Liver (tissue), 10 donors: ENCODE data around the gene SLC22A6. TPM values are rescaled to one million over a fixed set of nuclear protein-coding genes. Genes with fewer than 3 reads are reported as not detected.

Source experiments
- DNase-seq: peaks from one replicate; pipeline ENCODE4 v3.0.0-alpha.2; 2017; ENCODE audit warnings: low spot score
- H3K27ac ChIP-seq, 2 donors: one replicate each; pipeline ENCODE4 v1.7.0; 2013; ENCODE audit warnings: inconsistent platforms in 2 of 2, low read length in 2 of 2, control low read depth in 1 of 2, low read depth in 1 of 2, mild to moderate bottlenecking in 1 of 2
- H3K27me3 ChIP-seq, 4 donors: one replicate each; pipeline versions ENCODE4 v1.6.1 to v1.7.0; 2013; ENCODE audit warnings: low read length in 3 of 4, inconsistent platforms in 1 of 4, mild to moderate bottlenecking in 1 of 4, moderate library complexity in 1 of 4; ENCODE audit not compliant: control insufficient read depth in 4 of 4, insufficient read depth in 4 of 4
- H3K36me3 ChIP-seq, 4 donors: one replicate each; pipeline versions ENCODE4 v1.6.1 to v1.7.0; 2013; ENCODE audit warnings: low read length in 3 of 4, mild to moderate bottlenecking in 3 of 4, low read depth in 1 of 4, moderate library complexity in 1 of 4; ENCODE audit not compliant: control insufficient read depth in 4 of 4, insufficient read depth in 3 of 4
- H3K4me1 ChIP-seq, 4 donors: one replicate each; pipeline versions ENCODE4 v1.6.1 to v1.7.0; 2013; ENCODE audit warnings: low read length in 3 of 4, mild to moderate bottlenecking in 3 of 4, moderate library complexity in 1 of 4; ENCODE audit not compliant: control insufficient read depth in 4 of 4, insufficient read depth in 4 of 4
- H3K4me3 ChIP-seq, 3 donors: one replicate each; pipeline versions ENCODE4 v1.6.1 to v1.7.0; 2013; ENCODE audit warnings: low read length in 3 of 3, control low read depth in 1 of 3, low read depth in 1 of 3, mild to moderate bottlenecking in 1 of 3
- H3K9ac ChIP-seq, 2 donors: one replicate each; pipeline ENCODE4 v1.7.0; 2013; ENCODE audit warnings: low read length in 2 of 2, mild to moderate bottlenecking in 2 of 2, moderate library complexity in 2 of 2, control low read depth in 1 of 2, low read depth in 1 of 2
- H3K9me3 ChIP-seq, 4 donors: one replicate each; pipeline versions ENCODE4 v1.6.1 to v1.7.0; 2013; ENCODE audit warnings: low read length in 3 of 4; ENCODE audit not compliant: control insufficient read depth in 4 of 4
- ATF3 ChIP-seq: IDR thresholded peaks from 2 replicates; pipeline ENCODE4 v1.6.1; 2016; ENCODE audit warnings: antibody characterized with exemption
- CTCF ChIP-seq: fragments of 150-350 bp; IDR thresholded peaks from 2 replicates; pipeline ENCODE4 v1.5.1; 2017; ENCODE audit warnings: improper control_type of control experiment, low read depth, low read length; ENCODE audit not compliant: missing input control
- EGR1 ChIP-seq, 2 donors: IDR thresholded peaks; 2 replicates each; pipeline ENCODE4 v1.6.1; 2016 to 2018; ENCODE audit warnings: antibody characterized with exemption in 2 of 2, low read depth in 2 of 2
- FOXA1 ChIP-seq: IDR thresholded peaks from 2 replicates; pipeline ENCODE4 v1.6.1; 2016; ENCODE audit warnings: antibody characterized with exemption
- FOXA2 ChIP-seq: IDR thresholded peaks from 2 replicates; pipeline ENCODE4 v1.6.1; 2016; ENCODE audit warnings: antibody characterized with exemption
- GABPA ChIP-seq, 2 donors: IDR thresholded peaks in 1 of 2; conservative IDR thresholded peaks in 1 of 2; 2 replicates each; pipeline ENCODE4 v1.6.1; 2016; ENCODE audit warnings: antibody characterized with exemption in 2 of 2, mild to moderate bottlenecking in 1 of 2, moderate library complexity in 1 of 2
- HNF4A ChIP-seq, 2 donors: conservative IDR thresholded peaks; 2 replicates each; pipeline ENCODE4 v1.6.1; 2016; ENCODE audit warnings: antibody characterized with exemption in 2 of 2, mild to moderate bottlenecking in 2 of 2
- HNF4G ChIP-seq: IDR thresholded peaks from 2 replicates; pipeline ENCODE4 v1.6.1; 2016; ENCODE audit warnings: antibody characterized with exemption
- JUND ChIP-seq, 2 donors: IDR thresholded peaks; 2 replicates each; pipeline ENCODE4 v1.6.1; 2016; ENCODE audit warnings: antibody characterized with exemption in 2 of 2
- MAX ChIP-seq: IDR thresholded peaks from 2 replicates; pipeline ENCODE4 v1.6.1; 2016; ENCODE audit warnings: antibody characterized with exemption
- NR2F2 ChIP-seq: IDR thresholded peaks from 2 replicates; pipeline ENCODE4 v1.6.1; 2016; ENCODE audit warnings: antibody characterized with exemption
- RAD21 ChIP-seq, 2 donors: IDR thresholded peaks; 2 replicates each; pipeline ENCODE4 v1.6.1; 2016; ENCODE audit warnings: antibody characterized with exemption in 2 of 2, mild to moderate bottlenecking in 2 of 2
- RXRA ChIP-seq, 2 donors: IDR thresholded peaks; 2 replicates each; pipeline ENCODE4 v1.6.1; 2017 to 2018; ENCODE audit warnings: antibody characterized with exemption in 2 of 2, mild to moderate bottlenecking in 1 of 2
- SP1 ChIP-seq: IDR thresholded peaks from 2 replicates; pipeline ENCODE4 v1.6.1; 2018; ENCODE audit warnings: antibody characterized with exemption, mild to moderate bottlenecking
- TAF1 ChIP-seq: conservative IDR thresholded peaks from 2 replicates; pipeline ENCODE4 v1.6.1; 2016; ENCODE audit warnings: antibody characterized with exemption, mild to moderate bottlenecking
- YY1 ChIP-seq: IDR thresholded peaks from 2 replicates; pipeline ENCODE4 v1.6.1; 2016; ENCODE audit warnings: antibody characterized with exemption, mild to moderate bottlenecking
- ZBTB33 ChIP-seq: IDR thresholded peaks from 2 replicates; pipeline ENCODE4 v1.6.1; 2016; ENCODE audit warnings: antibody characterized with exemption
- WGBS: extraction: QIAGEN DNeasy Blood & Tissue Kit; methylation state at CpG from one replicate; pipeline ENCODE4 v1.1.7; 2013; 5-methylcytosine and 5-hydroxymethylcytosine counted together
- polyA plus RNA-seq, 2 donors: library from polyadenylated mRNA; stranded (reverse) in 1 of 2; unstranded in 1 of 2; fragments of 200-250 nt in 1 of 2; fragments of >200 nt in 1 of 2; fragmentation: Nextera tagmentation in 1 of 2; extraction: Ambion mirVana in 1 of 2; gene quantifications; one replicate each; pipeline versions ENCODE4 v1.2.1 to v1.2.3, GENCODE V29; 2013 to 2015
- small RNA-seq: library from RNA; depleted of rRNA; stranded (forward); fragments of <200 nt; gene quantifications from one replicate; pipeline ENCODE3, GENCODE V24; 2014
- total RNA-seq, 2 donors: library from RNA; depleted of rRNA; stranded (reverse); fragments of >200 nt; gene quantifications; one replicate each; pipeline ENCODE4 v1.2.3, GENCODE V29; 2014
- TF ChIP-seq, protein P1 (sequence below): IDR thresholded peaks from 2 replicates; pipeline ENCODE4 v1.6.1; 2016; ENCODE audit warnings: antibody characterized with exemption, mild to moderate bottlenecking
- donor health status: healthy.
- donor health status: healthy.
- donor health status: healthy.
- donor health status: healthy.
- donor health status: healthy.

SLC22A6 gene
- total and polyA plus RNA-seq, 4 donors = not detected

- Histone ChIP-seq H3K9ac (no peak overlapping the region), H3K4me1 (peaks cover 6 to 21% (median 14%) of the 10 kb centered on the region in 4 donors), H3K36me3 (no peaks in the 10 kb centered on the region), H3K9me3 (no peaks in the 10 kb centered on the region), H3K4me3 (peak overlapping the region in 1 of 3 donors; percentile 39), H3K27me3 (peaks cover 0 to 16% (median 7%) of the 10 kb centered on the region in 4 donors), H3K27ac (no peak overlapping the region)
- TF ChIP-seq NR2F2 (no peak), RAD21 (IDR thresholded peaks at IDR 0.05) (no peak), JUND (IDR thresholded peaks at IDR 0.05) (no peak), ZBTB33 (no peak), EGR1 (IDR thresholded peaks at IDR 0.05; ENCODE audit: low read depth in 2 of 2) (no peak), FOXA2 (no peak), HNF4G (no peak), SP1 (no peak), RXRA (IDR thresholded peaks at IDR 0.05) (no peak), FOXA1 (no peak), CTCF (no peak), YY1 (no peak), ATF3 (no peak), MAX (no peak), HNF4A (conservative IDR thresholded peaks at IDR 0.05) (no peak), GABPA (IDR thresholded peaks at IDR 0.05 in 1 of 2, conservative IDR thresholded peaks at IDR 0.05 in 1 of 2) (no peak), TAF1 (no peak)
- TF ChIP-seq, protein P1, sequence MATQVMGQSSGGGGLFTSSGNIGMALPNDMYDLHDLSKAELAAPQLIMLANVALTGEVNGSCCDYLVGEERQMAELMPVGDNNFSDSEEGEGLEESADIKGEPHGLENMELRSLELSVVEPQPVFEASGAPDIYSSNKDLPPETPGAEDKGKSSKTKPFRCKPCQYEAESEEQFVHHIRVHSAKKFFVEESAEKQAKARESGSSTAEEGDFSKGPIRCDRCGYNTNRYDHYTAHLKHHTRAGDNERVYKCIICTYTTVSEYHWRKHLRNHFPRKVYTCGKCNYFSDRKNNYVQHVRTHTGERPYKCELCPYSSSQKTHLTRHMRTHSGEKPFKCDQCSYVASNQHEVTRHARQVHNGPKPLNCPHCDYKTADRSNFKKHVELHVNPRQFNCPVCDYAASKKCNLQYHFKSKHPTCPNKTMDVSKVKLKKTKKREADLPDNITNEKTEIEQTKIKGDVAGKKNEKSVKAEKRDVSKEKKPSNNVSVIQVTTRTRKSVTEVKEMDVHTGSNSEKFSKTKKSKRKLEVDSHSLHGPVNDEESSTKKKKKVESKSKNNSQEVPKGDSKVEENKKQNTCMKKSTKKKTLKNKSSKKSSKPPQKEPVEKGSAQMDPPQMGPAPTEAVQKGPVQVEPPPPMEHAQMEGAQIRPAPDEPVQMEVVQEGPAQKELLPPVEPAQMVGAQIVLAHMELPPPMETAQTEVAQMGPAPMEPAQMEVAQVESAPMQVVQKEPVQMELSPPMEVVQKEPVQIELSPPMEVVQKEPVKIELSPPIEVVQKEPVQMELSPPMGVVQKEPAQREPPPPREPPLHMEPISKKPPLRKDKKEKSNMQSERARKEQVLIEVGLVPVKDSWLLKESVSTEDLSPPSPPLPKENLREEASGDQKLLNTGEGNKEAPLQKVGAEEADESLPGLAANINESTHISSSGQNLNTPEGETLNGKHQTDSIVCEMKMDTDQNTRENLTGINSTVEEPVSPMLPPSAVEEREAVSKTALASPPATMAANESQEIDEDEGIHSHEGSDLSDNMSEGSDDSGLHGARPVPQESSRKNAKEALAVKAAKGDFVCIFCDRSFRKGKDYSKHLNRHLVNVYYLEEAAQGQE = no peak
- no peak for DNase-seq
- 11% methylated on average over 53 of the region's 53 CpGs for WGBS
These were observed 57.9 kb downstream of the SLC22A6 start for GRCh38 chr11:62926680-62927455.

Small RNA genes within 50 kb of the gene (small RNA-seq; reads per million reads assigned to genes)
- not detected for gene RN7SL259P

Other genes starting within 250 kb of the SLC22A6 start
- 1 to 10 TPM; 5.9 to 6.4 TPM for gene ZBTB3, start 230.8 kb downstream of the SLC22A6 start, total RNA-seq
- gene ZBTB3, start 230.8 kb downstream of the SLC22A6 start, polyA plus RNA-seq = 1 to 10 TPM; 1.5 to 2.6 TPM
- 10 to 100 TPM; 21.9 to 29.0 TPM for gene POLR2G, start 223.4 kb downstream of the SLC22A6 start, total RNA-seq
- gene POLR2G, start 223.4 kb downstream of the SLC22A6 start, polyA plus RNA-seq = 10 to 100 TPM; 42.4 to 46.9 TPM
- gene TAF6L, start 213.6 kb downstream of the SLC22A6 start, total RNA-seq = 10 to 100 TPM in 1 of 2 donors, 1 to 10 TPM in 1; 8.5 to 25.2 TPM
- gene TAF6L, start 213.6 kb downstream of the SLC22A6 start, polyA plus RNA-seq = 10 to 100 TPM in 1 of 2 donors, 1 to 10 TPM in 1; 5.8 to 12.8 TPM
- 10 to 100 TPM; 21.1 to 28.4 TPM for gene TMEM179B, start 197.6 kb downstream of the SLC22A6 start, total RNA-seq
- gene TMEM179B, start 197.6 kb downstream of the SLC22A6 start, polyA plus RNA-seq = 10 to 100 TPM; 37.0 to 81.4 TPM
- 10 to 100 TPM in 1 of 2 donors, 1 to 10 TPM in 1; 9.2 to 11.8 TPM for gene TMEM223, start 193.0 kb downstream of the SLC22A6 start, total RNA-seq
- 10 to 100 TPM; 14.2 to 23.8 TPM for gene TMEM223, start 193.0 kb downstream of the SLC22A6 start, polyA plus RNA-seq
- 10 to 100 TPM; 17.3 to 38.3 TPM for gene NXF1, start 179.5 kb downstream of the SLC22A6 start, total RNA-seq
- gene NXF1, start 179.5 kb downstream of the SLC22A6 start, polyA plus RNA-seq = 10 to 100 TPM; 30.3 to 35.1 TPM
- gene STX5, start 152.9 kb downstream of the SLC22A6 start, total RNA-seq = 10 to 100 TPM; 22.4 to 34.1 TPM
- gene STX5, start 152.9 kb downstream of the SLC22A6 start, polyA plus RNA-seq = 10 to 100 TPM; 13.6 to 29.8 TPM
- not detected for gene TEX54, start 152.1 kb downstream of the SLC22A6 start, total RNA-seq
- gene TEX54, start 152.1 kb downstream of the SLC22A6 start, polyA plus RNA-seq = 1 to 10 TPM in 1 of 2 donors, not detected in 1; 1.6 TPM
- 10 to 100 TPM; 17.1 to 21.5 TPM for gene WDR74, start 145.4 kb downstream of the SLC22A6 start, total RNA-seq
- gene WDR74, start 145.4 kb downstream of the SLC22A6 start, polyA plus RNA-seq = 10 to 100 TPM; 19.6 to 22.5 TPM
- 10 to 100 TPM; 48.1 to 59.5 TPM for gene SLC3A2, start 104.1 kb downstream of the SLC22A6 start, total RNA-seq
- 10 to 100 TPM; 34.3 to 53.9 TPM for gene SLC3A2, start 104.1 kb downstream of the SLC22A6 start, polyA plus RNA-seq
- gene CHRM1, start 63.6 kb downstream of the SLC22A6 start, total RNA-seq = not detected
- gene CHRM1, start 63.6 kb downstream of the SLC22A6 start, polyA plus RNA-seq = not detected
- gene SLC22A8, start 30.9 kb upstream of the SLC22A6 start, total RNA-seq = not detected
- gene SLC22A8, start 30.9 kb upstream of the SLC22A6 start, polyA plus RNA-seq = not detected
- under 1 TPM; 0.42 to 0.59 TPM for gene SLC22A24, start 159.3 kb upstream of the SLC22A6 start, total RNA-seq
- gene SLC22A24, start 159.3 kb upstream of the SLC22A6 start, polyA plus RNA-seq = under 1 TPM in 1 of 2 donors, not detected in 1; 0.02 TPM